ENCODE measurements around the gene TMEM179B. TPM values are rescaled to one million over a fixed set of nuclear protein-coding genes. Genes with fewer than 3 reads are reported as not detected.

Gene TMEM179B
- total and polyA plus RNA-seq, 2 of the 13 experiments (the other 11 are each of a cell fraction or from before 2014, with no cell fraction given) = 24.8 to 25.7 TPM

DNA sequence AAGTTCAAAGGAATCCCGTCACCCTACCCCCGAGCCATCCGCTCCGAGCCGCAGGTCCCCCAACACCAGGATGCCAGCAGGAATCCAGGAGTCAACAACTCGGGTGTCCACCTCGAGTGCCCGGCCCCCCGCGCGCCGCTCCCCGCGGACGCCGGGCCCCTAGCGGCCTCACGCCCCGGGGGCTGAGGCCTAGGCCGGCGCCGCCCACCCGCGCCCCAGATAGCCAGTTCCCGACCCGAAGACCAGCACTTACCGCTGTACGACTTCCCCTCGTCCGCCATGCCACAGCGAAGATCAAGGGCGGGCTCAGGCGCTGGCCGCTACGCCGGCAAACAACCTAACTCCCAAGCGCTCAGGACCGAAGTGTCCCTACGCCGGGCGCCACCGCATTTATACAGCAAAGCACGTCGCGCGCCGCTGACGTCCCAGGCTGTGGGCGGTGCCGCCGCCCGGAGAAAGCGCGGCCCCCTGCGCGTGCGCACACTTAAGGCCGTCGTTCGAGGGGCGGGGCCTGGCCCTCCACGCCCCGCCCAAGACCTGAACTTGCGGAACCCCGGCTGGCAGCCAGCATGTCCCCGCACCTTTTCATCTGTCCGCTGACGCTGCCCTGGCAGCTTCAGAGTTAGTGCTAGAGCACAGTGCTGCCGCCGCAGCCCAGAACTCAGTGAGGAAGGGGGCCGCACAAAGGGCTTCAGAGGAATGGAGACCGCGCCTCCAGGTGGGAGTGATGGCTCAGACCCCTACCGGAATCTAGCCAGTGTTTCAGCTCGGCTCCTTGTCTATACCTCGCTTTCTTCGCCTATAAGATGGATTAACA is 18.1 kb downstream of the TMEM179B start, which contains the start of gene NXF1 (continued):
- peak; percentile 96 for TF ChIP-seq POLR2AphosphoS2 (IDR thresholded peaks at IDR 0.05; ENCODE audit: low read depth, low read length)
- no peak for TF ChIP-seq PCBP2 (optimal IDR thresholded peaks at IDR 0.05; ENCODE audit: low read depth, low read length, poor library complexity, severe bottlenecking)
- TF ChIP-seq, protein P1, sequence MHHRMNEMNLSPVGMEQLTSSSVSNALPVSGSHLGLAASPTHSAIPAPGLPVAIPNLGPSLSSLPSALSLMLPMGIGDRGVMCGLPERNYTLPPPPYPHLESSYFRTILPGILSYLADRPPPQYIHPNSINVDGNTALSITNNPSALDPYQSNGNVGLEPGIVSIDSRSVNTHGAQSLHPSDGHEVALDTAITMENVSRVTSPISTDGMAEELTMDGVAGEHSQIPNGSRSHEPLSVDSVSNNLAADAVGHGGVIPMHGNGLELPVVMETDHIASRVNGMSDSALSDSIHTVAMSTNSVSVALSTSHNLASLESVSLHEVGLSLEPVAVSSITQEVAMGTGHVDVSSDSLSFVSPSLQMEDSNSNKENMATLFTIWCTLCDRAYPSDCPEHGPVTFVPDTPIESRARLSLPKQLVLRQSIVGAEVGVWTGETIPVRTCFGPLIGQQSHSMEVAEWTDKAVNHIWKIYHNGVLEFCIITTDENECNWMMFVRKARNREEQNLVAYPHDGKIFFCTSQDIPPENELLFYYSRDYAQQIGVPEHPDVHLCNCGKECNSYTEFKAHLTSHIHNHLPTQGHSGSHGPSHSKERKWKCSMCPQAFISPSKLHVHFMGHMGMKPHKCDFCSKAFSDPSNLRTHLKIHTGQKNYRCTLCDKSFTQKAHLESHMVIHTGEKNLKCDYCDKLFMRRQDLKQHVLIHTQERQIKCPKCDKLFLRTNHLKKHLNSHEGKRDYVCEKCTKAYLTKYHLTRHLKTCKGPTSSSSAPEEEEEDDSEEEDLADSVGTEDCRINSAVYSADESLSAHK (CRISPR knock-in tag; IDR thresholded peaks at IDR 0.05; ENCODE audit: borderline replicate concordance) = 0 out of 2 replicates have a peak, but pooled peaks have one; percentile 54
- peak; percentile 24; the same call in 1 of the 2 replicates for TF ChIP-seq ZNF337 (CRISPR knock-in tag; IDR thresholded peaks at IDR 0.05; ENCODE audit: borderline replicate concordance, low read depth)
- peak; percentile 63; the same call in 1 of the 2 replicates for TF ChIP-seq GTF3A (CRISPR knock-in tag; conservative IDR thresholded peaks at IDR 0.05)
- peak; percentile 68 for TF ChIP-seq RXRB (CRISPR knock-in tag; IDR thresholded peaks at IDR 0.05; ENCODE audit: borderline replicate concordance)
- peak; percentile 93 for TF ChIP-seq GATA4 (IDR thresholded peaks at IDR 0.05; ENCODE audit: borderline replicate concordance, low read depth)
- TF ChIP-seq, protein P2, sequence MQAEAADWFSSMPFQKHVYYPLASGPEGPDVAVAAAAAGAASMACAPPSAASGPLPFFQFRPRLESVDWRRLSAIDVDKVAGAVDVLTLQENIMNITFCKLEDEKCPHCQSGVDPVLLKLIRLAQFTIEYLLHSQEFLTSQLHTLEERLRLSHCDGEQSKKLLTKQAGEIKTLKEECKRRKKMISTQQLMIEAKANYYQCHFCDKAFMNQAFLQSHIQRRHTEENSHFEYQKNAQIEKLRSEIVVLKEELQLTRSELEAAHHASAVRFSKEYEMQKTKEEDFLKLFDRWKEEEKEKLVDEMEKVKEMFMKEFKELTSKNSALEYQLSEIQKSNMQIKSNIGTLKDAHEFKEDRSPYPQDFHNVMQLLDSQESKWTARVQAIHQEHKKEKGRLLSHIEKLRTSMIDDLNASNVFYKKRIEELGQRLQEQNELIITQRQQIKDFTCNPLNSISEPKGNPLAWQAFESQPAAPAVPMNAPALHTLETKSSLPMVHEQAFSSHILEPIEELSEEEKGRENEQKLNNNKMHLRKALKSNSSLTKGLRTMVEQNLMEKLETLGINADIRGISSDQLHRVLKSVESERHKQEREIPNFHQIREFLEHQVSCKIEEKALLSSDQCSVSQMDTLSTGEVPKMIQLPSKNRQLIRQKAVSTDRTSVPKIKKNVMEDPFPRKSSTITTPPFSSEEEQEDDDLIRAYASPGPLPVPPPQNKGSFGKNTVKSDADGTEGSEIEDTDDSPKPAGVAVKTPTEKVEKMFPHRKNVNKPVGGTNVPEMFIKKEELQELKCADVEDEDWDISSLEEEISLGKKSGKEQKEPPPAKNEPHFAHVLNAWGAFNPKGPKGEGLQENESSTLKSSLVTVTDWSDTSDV (CRISPR knock-in tag; IDR thresholded peaks at IDR 0.05) = no peak; the same call in 1 of the 2 replicates
- TF ChIP-seq SMAD3 (CRISPR knock-in tag; IDR thresholded peaks at IDR 0.05) = peak; percentile 91
- peak; percentile 77; the same call in 1 of the 2 replicates for TF ChIP-seq ZNF264 (CRISPR knock-in tag; IDR thresholded peaks at IDR 0.05)
- TF ChIP-seq, protein P3, sequence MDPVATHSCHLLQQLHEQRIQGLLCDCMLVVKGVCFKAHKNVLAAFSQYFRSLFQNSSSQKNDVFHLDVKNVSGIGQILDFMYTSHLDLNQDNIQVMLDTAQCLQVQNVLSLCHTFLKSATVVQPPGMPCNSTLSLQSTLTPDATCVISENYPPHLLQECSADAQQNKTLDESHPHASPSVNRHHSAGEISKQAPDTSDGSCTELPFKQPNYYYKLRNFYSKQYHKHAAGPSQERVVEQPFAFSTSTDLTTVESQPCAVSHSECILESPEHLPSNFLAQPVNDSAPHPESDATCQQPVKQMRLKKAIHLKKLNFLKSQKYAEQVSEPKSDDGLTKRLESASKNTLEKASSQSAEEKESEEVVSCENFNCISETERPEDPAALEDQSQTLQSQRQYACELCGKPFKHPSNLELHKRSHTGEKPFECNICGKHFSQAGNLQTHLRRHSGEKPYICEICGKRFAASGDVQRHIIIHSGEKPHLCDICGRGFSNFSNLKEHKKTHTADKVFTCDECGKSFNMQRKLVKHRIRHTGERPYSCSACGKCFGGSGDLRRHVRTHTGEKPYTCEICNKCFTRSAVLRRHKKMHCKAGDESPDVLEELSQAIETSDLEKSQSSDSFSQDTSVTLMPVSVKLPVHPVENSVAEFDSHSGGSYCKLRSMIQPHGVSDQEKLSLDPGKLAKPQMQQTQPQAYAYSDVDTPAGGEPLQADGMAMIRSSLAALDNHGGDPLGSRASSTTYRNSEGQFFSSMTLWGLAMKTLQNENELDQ (CRISPR knock-in tag; IDR thresholded peaks at IDR 0.05; ENCODE audit: borderline replicate concordance) = no peak
- TF ChIP-seq, protein P4, sequence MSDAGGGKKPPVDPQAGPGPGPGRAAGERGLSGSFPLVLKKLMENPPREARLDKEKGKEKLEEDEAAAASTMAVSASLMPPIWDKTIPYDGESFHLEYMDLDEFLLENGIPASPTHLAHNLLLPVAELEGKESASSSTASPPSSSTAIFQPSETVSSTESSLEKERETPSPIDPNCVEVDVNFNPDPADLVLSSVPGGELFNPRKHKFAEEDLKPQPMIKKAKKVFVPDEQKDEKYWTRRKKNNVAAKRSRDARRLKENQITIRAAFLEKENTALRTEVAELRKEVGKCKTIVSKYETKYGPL (CRISPR knock-in tag; IDR thresholded peaks at IDR 0.05) = no peak; the same call in 1 of the 2 replicates
- no peak; the same call in 1 of the 2 replicates for TF ChIP-seq SMAD9 (CRISPR knock-in tag; IDR thresholded peaks at IDR 0.05)
- peak; percentile 83; the same call in 1 of the 2 replicates for TF ChIP-seq FOXC1 (CRISPR knock-in tag; IDR thresholded peaks at IDR 0.05; ENCODE audit: borderline replicate concordance)
- TF ChIP-seq ZNF737 (CRISPR knock-in tag; IDR thresholded peaks at IDR 0.05; ENCODE audit: borderline replicate concordance) = no peak
- TF ChIP-seq, protein P5, sequence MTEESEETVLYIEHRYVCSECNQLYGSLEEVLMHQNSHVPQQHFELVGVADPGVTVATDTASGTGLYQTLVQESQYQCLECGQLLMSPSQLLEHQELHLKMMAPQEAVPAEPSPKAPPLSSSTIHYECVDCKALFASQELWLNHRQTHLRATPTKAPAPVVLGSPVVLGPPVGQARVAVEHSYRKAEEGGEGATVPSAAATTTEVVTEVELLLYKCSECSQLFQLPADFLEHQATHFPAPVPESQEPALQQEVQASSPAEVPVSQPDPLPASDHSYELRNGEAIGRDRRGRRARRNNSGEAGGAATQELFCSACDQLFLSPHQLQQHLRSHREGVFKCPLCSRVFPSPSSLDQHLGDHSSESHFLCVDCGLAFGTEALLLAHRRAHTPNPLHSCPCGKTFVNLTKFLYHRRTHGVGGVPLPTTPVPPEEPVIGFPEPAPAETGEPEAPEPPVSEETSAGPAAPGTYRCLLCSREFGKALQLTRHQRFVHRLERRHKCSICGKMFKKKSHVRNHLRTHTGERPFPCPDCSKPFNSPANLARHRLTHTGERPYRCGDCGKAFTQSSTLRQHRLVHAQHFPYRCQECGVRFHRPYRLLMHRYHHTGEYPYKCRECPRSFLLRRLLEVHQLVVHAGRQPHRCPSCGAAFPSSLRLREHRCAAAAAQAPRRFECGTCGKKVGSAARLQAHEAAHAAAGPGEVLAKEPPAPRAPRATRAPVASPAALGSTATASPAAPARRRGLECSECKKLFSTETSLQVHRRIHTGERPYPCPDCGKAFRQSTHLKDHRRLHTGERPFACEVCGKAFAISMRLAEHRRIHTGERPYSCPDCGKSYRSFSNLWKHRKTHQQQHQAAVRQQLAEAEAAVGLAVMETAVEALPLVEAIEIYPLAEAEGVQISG (CRISPR knock-in tag; IDR thresholded peaks at IDR 0.05) = peak; percentile 91
